Activated naive CD4-positive, alpha-beta T cell treated with anti-CD3 and anti-CD28 coated beads, Interleukin-2, amount 50 U/mL, for 16 hours (primary cell): Measurements from ENCODE around the gene PYCARD.
A peak's percentile ranks its signal among the peaks of the same experiment; 100 is the strongest.
"Not testable (repeated sequence)": the region's sequence is repeated elsewhere in the genome, so short reads cannot be mapped to it uniquely, and the experiment has no call there.

Experiments
- DNase-seq: peaks from one replicate; pipeline ENCODE4 v3.0.0-alpha.2; 2020

The PYCARD gene

DNA sequence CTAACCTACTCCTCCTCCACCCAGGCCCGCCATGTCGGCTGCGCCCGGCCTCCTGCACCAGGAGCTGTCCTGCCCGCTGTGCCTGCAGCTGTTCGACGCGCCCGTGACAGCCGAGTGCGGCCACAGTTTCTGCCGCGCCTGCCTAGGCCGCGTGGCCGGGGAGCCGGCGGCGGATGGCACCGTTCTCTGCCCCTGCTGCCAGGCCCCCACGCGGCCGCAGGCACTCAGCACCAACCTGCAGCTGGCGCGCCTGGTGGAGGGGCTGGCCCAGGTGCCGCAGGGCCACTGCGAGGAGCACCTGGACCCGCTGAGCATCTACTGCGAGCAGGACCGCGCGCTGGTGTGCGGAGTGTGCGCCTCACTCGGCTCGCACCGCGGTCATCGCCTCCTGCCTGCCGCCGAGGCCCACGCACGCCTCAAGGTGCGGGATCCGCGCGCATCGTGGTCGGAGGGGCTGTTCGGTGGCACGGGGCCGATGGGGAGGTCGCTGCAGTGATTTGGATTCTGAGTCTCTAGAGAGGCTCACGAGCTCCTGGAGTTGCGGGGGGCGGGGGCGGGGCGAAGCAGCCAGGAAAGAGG, 12.2 kb upstream of the PYCARD start:
- DNase-seq, result no peak

DNA sequence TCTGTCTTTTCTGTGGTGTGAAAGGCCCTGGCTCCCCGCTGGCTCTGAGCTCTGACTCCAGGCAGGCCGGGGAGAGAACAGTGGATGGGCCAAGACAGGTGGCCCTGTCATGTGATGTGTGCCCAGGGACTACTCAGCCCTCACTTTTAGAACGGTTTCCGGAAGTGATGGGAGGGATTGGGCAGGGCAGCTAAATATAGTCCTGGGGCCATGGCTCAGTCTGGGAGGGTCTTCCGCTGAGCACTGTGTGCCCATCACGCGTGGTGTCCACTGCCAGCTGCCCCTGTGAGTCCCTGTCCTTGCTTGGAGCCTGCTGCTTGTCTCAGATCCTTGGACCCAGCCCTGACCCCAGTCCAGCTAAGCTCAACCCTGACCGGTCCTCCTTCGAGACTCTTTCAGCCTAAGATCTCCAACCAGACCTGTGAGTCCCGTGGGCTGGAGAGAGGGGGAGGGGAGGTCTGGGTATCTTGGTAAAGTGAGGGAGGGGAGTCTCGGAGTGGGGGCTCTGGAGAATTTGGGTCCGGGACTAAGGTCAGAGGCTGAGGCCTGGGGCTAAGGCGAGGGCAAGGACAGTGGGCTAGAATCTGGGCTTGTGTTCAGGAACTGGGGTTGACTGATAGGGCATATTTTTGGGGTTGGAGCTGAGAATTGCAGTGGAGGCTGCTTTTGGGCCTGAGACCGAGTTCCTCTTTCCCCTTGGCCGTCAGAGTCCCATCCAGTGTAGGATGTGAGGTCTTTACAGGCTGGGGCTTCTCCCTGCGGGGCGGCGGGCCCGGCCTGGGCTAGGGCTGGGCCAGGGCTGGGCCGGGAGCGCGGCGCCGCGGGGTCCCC, 11.5 kb upstream of the PYCARD start, which contains the start of gene TRIM72:
TSS of gene TRIM72 (plus strand) at position 243 of the 831 bp plus-strand sequence. CDS start 620 bp downstream, outside the sequence.
- no peak for DNase-seq

DNA sequence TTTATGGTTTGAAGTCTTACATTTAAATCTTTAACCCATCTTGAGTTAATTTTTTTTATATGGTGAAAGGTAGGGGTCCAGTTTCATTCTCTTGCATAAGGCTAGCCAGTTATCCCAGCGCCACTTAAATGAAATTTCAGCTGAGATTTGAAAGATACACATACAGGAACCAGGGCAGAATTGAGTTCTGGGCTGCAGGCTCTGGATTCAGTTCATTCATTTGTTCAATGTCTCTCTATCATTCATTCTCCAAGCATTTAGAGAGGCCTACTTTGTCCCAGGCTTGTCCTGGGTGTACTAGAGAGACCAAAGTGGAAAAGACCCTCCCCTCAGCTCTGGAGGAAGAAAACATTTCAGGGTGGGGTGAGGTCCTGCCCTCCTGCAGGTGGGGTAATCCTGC, 10.8 kb upstream of the PYCARD start:
- DNase-seq, result no peak

DNA sequence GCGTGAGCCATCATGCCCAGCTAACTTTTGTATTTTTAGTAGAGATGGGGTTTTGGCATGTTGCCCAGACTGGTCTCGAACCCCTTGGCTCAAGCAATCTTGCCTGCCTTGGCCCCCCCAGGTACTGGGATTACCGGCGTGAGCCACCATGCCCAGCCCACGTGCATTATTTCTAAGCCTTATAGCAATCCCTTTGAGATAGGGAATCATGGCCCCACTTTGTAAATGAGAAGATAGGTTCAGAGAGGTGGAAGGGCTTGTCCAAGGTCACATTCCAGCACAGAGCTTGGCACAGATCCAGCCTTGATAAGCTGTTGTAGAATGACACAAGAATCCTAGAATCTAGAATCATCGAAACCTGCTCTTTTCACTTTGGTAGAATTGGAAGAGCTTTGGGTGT, 4.2 kb upstream of the PYCARD start:
- DNase-seq, result no peak

DNA sequence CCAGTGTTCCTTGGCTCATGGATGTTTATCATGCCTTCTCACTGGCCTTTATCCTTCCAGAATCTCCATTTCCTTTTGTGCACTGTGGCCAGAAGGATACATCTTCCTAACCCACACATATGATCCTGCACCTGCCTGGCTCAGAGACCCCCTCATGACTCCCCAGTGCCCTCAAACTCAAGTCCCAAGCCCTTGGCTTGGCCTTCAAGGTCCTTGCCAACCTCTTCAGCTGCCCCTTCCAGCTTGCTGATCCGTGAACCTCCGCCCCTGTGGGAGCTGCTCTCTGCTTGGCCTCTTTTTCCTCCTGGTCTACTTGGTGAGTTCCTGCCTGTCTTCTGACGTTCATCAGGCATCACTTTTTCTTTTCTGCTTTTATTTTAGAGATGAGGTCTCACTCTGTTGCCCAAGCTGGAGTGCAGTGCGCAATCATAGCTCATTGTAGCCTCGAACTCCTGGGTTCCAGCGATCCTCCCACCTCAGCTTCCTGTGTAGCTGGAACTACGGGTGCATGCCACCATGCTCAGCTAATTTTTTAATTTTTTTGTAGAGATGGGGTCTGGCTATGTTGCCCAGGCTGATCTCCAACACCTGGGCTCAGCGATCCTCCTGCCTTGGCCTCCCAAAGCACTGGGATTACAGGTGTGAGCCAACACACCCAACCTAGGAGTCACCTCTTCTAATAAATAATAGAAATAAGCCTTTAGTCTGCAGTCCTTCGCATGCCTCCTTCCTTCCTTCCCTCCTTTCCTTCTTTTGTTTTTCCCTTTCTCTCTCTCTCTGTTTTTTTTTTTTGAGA, 2.5 kb upstream of the PYCARD start:
- no peak for DNase-seq

DNA sequence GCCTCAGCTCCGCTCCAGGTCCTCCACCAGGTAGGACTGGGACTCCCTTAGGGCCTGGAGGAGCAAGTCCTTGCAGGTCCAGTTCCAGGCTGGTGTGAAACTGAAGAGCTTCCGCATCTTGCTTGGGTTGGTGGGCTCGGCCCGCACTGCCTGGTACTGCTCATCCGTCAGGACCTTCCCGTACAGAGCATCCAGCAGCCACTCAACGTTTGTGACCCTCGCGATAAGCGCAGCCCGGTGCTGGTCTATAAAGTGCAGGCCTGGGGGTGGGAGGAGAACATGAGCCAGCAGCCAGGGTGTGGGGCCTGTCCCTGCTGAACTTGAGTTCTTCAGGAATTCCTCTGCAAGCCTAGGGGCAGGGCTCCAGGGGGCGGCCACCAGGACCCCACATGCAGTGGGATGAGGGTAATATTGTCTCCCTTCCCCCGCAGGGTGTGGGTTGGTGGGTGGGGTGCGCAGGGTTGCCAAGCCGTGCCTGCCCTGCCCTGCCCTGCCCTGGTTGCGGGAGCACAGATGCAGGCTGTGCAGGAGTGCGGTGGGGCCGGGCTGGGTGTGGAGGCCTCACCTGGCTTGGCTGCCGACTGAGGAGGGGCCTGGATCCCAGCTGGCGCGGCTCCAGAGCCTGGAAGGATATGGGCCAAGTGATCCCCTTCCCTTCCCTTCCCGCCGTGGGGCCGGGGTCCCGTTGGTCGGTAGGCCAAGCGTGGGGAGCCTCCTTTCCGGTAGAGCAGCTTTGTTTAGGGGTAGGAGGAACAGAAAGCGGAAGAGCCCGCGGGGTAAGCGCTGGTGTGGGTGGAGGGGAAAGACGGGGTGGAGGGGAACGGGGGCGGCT, 762 bp downstream of the PYCARD start:
- DNase-seq, result peak; percentile 36

DNA sequence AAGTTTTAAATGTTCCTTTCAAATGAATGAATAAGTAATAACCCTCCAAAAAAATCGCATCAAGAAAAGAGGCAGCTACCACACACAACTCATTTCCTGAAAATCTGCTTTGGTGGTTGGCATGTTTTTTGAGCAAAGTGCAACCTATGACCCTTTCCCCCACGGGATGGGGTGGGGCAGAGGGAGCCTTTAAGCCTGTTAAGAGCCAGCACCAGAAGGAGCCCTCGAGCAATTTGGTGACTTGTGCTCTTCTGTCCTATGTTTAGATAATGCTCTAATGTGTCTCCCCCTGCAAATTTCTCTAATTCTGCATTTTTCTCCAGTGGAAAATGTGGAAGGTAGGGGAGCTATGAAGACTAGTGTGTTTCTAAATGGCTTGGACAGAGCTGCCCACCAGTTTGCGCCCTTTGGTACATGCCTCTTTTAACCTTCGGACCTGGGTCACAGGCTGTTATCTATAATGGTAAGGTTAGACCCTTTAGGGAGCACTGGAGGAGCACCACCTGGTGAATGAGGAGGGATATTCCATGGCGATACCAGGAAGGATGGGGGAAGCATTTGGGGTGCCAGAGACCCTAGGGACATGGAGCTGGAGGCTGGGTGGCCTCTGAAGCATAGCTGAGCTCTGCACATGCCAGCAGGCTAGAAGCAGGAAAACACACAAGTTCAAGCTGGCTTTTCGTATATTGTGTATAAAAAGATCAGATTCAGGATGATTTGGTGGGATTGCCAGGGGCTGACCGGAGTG, 1.6 kb downstream of the PYCARD start:
- peak; percentile 53 for DNase-seq

DNA sequence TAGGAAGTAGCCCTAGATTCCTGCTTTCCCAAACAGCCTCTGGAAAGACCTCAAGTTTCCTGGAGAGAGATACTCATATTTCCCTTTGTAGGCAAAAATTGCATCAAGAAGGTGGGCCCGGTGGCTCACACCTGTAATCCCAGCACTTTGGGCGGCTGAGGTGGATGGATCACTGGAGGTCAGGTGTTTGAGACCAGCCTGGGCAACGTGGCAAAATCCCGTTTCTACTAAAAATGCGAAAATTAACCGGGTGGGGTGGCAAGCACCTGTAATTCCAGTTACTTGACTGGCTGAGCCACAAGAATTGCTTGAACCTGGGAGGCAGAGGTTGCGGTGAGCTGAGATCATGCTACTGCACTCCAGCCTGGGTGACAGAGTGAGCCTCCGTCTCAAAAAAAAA, 2.4 kb downstream of the PYCARD start:
- not testable (repeated sequence) for DNase-seq

DNA sequence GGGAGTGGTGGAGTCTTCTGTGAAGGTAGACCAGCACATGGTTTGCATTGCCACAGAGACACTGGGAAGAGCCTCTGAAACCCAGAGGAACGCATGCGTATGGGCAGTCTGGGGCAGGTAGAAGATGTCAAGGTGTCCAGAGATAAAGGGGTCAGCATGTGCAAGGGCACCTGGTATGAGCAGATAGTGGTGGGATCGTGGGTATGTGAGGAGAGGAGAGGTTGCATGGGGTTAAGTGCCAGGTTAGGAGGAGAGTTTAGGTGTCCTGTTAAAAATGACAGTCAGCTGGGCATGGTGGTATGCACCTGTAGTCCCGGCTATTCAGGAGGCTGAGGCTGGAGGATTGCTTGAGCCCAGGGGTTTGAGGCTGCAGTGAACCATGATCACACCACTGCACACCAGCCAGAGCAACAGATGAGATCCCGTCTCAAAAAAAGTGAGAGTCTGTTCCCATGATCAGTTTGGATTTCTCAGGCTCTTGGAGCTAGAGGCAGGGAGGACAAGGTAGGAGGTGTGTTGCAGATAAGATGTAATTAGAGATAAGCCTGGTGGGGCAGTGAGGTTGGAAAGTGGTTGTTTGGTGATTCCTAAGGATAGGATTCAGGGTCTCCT, 3.0 kb downstream of the PYCARD start:
- no peak for DNase-seq

DNA sequence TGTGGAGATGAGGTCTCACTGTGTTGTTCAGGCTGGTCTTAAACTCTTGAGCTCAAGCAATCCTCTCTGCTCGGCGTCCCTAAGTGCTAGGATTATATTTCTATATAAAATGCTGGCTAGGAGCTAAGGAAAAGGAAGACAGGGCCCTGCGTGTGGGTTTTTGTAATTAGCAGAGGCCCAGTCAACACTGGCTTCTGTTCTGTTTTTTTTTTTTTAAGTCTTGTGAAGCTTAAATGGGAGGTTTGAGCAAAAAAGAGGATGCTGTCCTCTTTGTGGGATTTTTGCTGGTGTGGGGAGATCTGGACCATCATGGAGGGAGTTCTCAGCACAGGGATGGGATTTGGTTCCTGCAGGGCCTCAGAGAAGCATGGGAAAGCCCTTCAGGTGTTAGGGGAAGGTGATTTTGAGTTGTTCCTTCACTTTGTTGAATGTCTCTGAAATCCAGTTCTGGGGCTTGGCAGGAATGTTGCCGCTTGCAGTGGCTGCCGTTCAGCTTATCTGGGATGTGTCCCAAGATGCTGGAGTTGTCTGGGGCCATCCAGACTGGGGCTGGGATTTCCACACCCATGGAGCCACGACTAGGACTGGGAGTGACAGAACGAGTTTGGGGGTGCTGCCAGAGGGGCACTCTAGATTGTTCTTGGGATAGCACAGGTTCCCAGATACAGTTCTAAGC, 4.2 kb downstream of the PYCARD start:
- DNase-seq, result no peak

DNA sequence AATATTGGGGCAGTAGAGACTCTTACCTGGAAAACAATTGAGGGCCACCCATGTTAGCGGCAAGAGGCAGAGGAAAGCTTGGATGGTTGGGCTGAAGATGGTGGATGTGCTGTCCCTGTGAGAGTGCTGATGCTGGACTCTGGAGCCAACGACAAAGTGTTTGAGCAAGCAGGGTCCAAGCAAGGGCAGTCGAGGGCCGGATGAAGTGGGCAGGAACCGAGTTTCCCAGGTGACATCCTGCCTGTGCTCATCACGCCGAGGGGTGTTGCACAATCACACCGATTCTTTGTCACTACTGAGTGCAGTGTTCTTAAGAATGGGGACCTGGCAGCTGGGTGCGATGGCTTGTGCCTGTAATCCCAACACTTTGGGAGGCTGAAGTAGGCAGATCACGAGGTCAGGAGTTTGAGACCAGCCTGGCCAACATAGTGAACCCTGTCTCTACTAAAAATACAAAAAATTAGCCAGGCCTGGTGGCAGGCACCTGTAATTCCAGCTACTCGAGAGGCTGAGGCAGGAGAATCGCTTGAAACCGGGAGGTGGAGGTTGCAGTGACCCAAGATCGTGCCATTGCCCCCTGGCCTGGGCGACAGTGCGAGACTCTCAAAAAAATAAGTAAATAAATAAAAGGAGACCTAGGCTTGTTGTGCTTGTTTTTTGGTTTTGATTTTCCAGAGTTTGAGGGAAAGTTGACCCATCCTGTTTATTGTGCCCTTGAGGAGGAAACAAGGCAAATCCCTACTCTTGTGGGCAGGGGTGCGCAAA, 6.1 kb downstream of the PYCARD start:
- no peak for DNase-seq

DNA sequence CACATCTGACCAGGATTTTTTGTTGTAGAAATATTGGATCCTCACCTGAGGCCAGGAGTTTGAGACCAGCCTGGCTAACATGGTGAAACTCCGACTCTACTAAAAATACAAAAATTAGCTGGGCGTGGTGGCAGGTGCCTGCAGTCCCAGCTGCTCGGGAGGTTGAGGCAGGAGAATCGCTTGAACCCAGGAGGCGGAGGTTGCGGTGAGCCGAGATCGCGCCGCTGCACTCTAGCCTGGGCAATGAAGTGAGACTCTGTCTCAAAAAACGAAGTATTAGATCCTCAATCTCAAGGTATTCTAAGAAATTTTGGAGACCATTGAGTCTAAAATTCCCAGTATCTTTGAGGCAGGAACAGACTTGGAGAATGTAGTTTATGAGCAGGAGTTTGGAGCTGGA, 6.7 kb downstream of the PYCARD start:
- not testable (repeated sequence) for DNase-seq

DNA sequence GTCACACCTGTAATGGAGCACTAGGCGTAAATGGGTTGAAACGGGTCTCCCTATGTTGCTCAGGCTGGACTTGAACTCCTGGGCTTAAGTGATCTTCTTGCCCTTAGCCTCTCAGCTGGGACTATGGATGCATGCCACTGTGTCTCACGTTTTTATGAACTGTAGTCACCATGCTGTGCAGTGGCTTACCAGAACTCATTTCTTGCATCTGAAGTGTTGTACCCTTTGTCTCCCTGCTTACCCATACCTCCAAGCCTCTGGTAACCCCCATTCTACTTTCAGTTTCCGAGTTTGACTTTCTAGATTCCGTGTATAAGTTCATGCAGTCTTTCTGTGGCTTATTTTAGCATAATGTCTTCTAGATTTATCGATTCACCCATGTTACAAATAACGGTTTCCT, 7.7 kb downstream of the PYCARD start:
- DNase-seq, result no peak

DNA sequence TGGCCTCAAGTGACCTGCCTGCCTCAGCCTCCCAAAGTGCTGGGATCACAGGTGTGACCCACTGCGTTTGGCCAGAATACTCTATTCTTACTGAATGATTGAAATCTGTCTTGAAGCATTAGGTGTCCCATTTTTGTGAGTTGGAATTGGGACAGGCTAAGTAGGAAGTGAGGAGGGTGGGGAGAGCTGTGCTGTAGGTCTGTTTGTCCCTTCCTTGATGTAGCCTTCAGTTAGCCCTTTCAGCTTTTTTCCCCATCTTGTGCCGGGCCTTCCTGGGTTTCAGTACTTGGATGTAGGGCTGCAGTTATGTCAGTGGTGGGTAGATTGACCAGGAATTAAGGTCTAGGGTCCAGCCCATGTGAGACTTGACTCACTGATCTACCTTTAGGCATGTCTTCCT, 8.7 kb downstream of the PYCARD start:
- no peak for DNase-seq

DNA sequence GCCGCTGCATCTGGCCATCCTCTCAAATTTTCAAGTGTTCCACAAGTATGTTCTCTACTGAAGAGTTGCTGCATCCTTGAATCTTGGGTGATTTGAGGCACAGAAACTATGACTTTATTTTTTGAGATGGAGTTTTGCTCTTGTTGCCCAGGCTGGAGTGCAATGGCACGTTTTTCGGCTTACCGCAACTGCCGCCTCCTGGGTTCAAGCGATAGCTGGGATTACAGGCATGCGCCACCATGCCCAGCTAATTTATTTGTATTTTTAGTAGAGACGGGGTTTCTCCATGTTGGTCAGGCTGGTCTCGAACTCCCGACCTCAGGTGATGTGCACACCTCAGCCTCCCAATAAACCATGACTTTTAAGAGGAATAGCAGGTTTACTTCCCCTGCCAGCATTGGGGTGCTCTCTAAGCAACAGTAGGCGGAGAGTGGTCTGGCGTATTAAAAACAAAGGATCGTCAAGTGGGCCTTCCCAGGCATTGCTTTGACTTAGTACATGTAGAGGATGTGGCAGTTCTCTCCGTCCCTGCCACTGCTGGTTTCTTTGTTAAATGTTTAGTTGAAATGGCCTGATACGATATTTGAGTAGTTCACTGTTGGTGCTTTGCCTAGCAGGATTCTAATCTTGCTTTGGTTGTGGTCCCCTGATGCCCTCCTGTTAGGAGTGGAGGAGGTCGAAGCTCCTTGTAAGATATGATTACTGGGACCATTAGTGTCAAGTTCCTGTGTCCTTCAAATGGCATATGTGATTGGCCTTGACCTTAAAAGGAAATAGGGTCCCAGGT, 9.5 kb downstream of the PYCARD start:
- no peak for DNase-seq

DNA sequence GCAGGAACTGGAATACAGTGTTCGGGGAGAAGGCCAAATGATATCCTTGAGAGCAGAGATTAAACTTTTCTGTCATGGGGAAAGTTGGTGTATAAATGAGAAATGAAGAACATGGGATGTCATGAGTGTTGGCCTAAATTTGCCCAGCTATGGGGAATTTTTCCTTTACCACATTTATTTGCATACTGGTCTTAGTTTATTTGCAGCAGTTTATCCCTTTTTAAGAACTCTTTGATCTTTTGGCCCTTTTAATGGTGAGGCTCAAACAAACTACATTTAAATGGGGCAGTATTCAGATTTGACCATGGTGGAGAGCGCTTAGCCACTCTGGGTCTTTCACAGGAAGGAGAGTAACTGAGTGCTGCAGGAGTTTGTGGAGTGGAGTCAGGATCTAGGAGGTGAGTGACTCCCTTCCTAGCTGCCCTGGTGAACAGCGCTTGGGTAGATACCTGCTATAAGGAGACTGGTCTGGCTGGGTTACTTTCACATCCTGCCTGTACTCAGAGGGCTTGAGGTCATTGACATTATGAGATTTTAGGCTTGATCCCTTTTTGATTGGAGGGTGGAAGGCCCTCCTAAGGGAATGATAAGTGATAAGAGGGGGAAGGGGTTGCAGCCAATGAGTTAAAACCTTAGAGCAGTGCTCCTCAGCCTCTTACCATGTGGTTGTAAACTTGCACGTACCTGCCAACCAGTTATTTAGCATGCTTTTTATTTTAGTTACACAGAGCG, 10.7 kb downstream of the PYCARD start:
- no peak for DNase-seq

DNA sequence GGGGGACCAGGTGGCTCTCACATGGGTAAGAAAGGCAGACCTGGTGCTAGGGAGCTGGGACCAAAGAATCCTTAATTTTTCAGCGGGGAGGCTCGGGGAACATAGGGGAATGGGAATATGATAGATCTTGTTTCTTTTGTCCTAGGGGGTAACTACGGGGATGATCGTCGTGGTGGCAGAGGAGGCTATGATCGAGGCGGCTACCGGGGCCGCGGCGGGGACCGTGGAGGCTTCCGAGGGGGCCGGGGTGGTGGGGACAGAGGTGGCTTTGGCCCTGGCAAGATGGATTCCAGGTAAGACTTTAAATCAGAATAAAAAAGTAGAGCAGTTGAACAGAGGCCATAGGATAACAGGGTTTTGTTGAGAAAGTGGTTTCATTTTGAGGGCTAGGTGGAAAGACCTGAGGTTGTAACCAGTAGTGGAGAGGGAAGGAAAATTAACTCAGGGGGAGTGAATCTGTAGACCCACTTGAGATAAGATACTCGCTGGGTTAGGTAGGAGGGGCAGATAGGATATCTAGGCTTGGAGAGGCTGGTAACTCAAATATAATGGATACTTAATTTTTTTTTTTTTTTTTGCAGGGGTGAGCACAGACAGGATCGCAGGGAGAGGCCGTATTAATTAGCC, 11.6 kb downstream of the PYCARD start:
- DNase-seq, result no peak

DNA sequence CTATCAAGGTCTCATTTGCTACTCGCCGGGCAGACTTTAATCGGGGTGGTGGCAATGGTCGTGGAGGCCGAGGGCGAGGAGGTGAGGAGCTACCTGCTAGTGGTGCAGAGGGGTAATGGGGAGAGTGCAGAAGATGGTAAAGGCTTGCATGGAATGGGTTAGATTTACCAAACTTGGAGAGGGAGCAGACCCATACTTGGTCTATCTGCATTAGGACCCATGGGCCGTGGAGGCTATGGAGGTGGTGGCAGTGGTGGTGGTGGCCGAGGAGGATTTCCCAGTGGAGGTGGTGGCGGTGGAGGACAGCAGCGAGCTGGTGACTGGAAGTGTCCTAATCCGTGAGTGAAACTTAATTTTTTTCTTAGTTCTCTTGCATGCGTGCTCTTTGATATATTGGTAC, 12.5 kb downstream of the PYCARD start:
- DNase-seq, result no peak
